DND-41 (cell line): ENCODE measurements around the gene VAV2.

Source experiments
- ATAC-seq: fragments of 200-7000 bp; cut with Tn5 transposase; 3 replicates; pipeline ENCODE4 v1.9.1; 2021; ENCODE audit warnings: low read depth; ENCODE audit not compliant: insufficient read depth
- DNase-seq: peaks from one replicate; pipeline ENCODE4 v3.0.0-alpha.2; 2020
- H2AFZ ChIP-seq: 2 replicates; pipeline ENCODE4 v1.6.0; 2012; ENCODE audit warnings: low read depth, low read length
- H3K27ac ChIP-seq: 2 replicates; pipeline ENCODE4 v1.5.1; 2012; ENCODE audit warnings: low read length, inconsistent platforms
- H3K27me3 ChIP-seq: fragments of 200-600 bp; sonication (generic); 2 replicates; pipeline ENCODE4 v1.6.0; 2012; ENCODE audit warnings: low read length, mild to moderate bottlenecking, inconsistent platforms; ENCODE audit not compliant: insufficient read depth, poor library complexity
- H3K36me3 ChIP-seq: 2 replicates; pipeline ENCODE4 v1.5.1; 2012; ENCODE audit warnings: low read length, inconsistent platforms; ENCODE audit not compliant: insufficient read depth
- H3K4me1 ChIP-seq: 2 replicates; pipeline ENCODE4 v1.5.1; 2012; ENCODE audit warnings: mild to moderate bottlenecking, low read length; ENCODE audit not compliant: insufficient read depth
- H3K4me2 ChIP-seq: 2 replicates; pipeline ENCODE4 v1.6.0; 2012; ENCODE audit warnings: mild to moderate bottlenecking, moderate library complexity, low read length, inconsistent platforms; ENCODE audit not compliant: insufficient read depth
- H3K4me3 ChIP-seq, 2 experiments: fragments of 200-600 bp in 1 of 2; shearing (Covaris generic) in 1 of 2; 2 replicates each; pipeline ENCODE4 v1.5.1; 2012 to 2016; ENCODE audit warnings: inconsistent platforms in 2 of 2, low read length in 2 of 2, mild to moderate bottlenecking in 2 of 2, low read depth in 1 of 2, moderate library complexity in 1 of 2
- H3K79me2 ChIP-seq: 2 replicates; pipeline ENCODE4 v1.6.0; 2012; ENCODE audit warnings: low read length, inconsistent platforms; ENCODE audit not compliant: insufficient read depth
- H3K9ac ChIP-seq: 2 replicates; pipeline ENCODE4 v1.6.0; 2012; ENCODE audit warnings: low read depth, mild to moderate bottlenecking, inconsistent platforms, low read length, moderate library complexity
- H3K9me3 ChIP-seq: 2 replicates; pipeline ENCODE4 v1.5.1; 2012; ENCODE audit warnings: low read length, moderate library complexity, mild to moderate bottlenecking, inconsistent platforms; ENCODE audit not compliant: insufficient read depth, severe bottlenecking
- H4K20me1 ChIP-seq: 2 replicates; pipeline ENCODE4 v1.6.0; 2012; ENCODE audit warnings: low read length; ENCODE audit not compliant: insufficient read depth
- CTCF ChIP-seq: IDR thresholded peaks from 2 replicates; pipeline ENCODE4 v1.5.1; 2012; ENCODE audit warnings: borderline replicate concordance, low read length, moderate library complexity, mild to moderate bottlenecking; ENCODE audit not compliant: poor library complexity, severe bottlenecking; ENCODE audit errors: extremely low read depth
- EZH2 ChIP-seq: IDR thresholded peaks from 3 replicates; pipeline ENCODE4 v1.6.1; 2012; ENCODE audit warnings: borderline replicate concordance, low read depth, mild to moderate bottlenecking, moderate library complexity, low read length, inconsistent platforms; ENCODE audit not compliant: severe bottlenecking

Gene VAV2

GRCh38 chr9:133841167-133841812, 150.8 kb downstream of the VAV2 start:
- Histone ChIP-seq H3K79me2 (no peaks in the 10 kb centered on the region), H3K36me3 (no peaks in the 10 kb centered on the region), H2AFZ (no peak overlapping the region), H3K4me2 (no peak overlapping the region), H3K27me3 (no peaks in the 10 kb centered on the region), H4K20me1 (peaks cover 3% of the 10 kb centered on the region; the same call in 1 of the 2 replicates), H3K4me3 (no peak overlapping the region), H3K27ac (no peak overlapping the region), H3K9me3 (no peaks in the 10 kb centered on the region), H3K9ac (no peak overlapping the region), H3K4me1 (no peaks in the 10 kb centered on the region)
- TF ChIP-seq EZH2 (no peak), CTCF (no peak)
- no peak for ATAC-seq
- DNase-seq = no peak

- Histone ChIP-seq H4K20me1 (no peaks in the 10 kb centered on the region; the same call in 1 of the 2 replicates), H3K27ac (no peak overlapping the region), H3K9ac (no peak overlapping the region), H3K36me3 (no peaks in the 10 kb centered on the region), H3K27me3 (no peaks in the 10 kb centered on the region), H2AFZ (no peak overlapping the region), H3K9me3 (no peaks in the 10 kb centered on the region), H3K4me2 (no peak overlapping the region), H3K4me3 (no peak overlapping the region), H3K79me2 (no peaks in the 10 kb centered on the region), H3K4me1 (no peaks in the 10 kb centered on the region)
- DNase-seq (no peak), ATAC-seq (no peak)
- TF ChIP-seq EZH2 (no peak), CTCF (no peak)
Measured at GRCh38 chr9:133839822-133840329, 152.2 kb downstream of the VAV2 start.

GRCh38 chr9:133838859-133839507, 153.1 kb downstream of the VAV2 start:
- H4K20me1 ChIP-seq = no peaks in the 10 kb centered on the region; the same call in 1 of the 2 replicates
- H3K36me3 ChIP-seq = no peaks in the 10 kb centered on the region
- H3K79me2 ChIP-seq = no peaks in the 10 kb centered on the region
- TF ChIP-seq CTCF = no peak
- TF ChIP-seq EZH2 = no peak
- no peak for DNase-seq
- H3K9me3 ChIP-seq = no peaks in the 10 kb centered on the region
- H3K4me3 ChIP-seq = no peak overlapping the region
- H3K4me2 ChIP-seq = no peak overlapping the region
- no peaks in the 10 kb centered on the region for H3K4me1 ChIP-seq
- no peak overlapping the region for H3K27ac ChIP-seq
- ATAC-seq = no peak
- H3K27me3 ChIP-seq = no peaks in the 10 kb centered on the region
- H2AFZ ChIP-seq = no peak overlapping the region
- H3K9ac ChIP-seq = no peak overlapping the region
